WTC11 (cell line): Measurements from ENCODE around the gene TMEM202. TPM values are rescaled to one million over a fixed set of nuclear protein-coding genes. Genes with fewer than 3 reads are reported as not detected.

Experiments
- ATAC-seq: fragments of 200-7000 bp; cut with Tn5 transposase; 2 replicates; pipeline ENCODE4 v1.10.0; 2021; ENCODE audit warnings: mild to moderate bottlenecking, moderate library complexity
- CTCF ChIA-PET: fragments of 300-600 bp; sonication (Branson Sonifier 250); formaldehyde crosslinking; loops from one replicate; lab custom pipeline; 2021; ENCODE audit warnings: antibody characterized with exemption; lab: Charles Lee
- POLR2A ChIA-PET: fragments of 350-600 bp; sonication (Branson Sonifier 250); formaldehyde crosslinking; loops from one replicate; lab custom pipeline; 2021; ENCODE audit warnings: antibody characterized with exemption; lab: Charles Lee
- DNase-seq: peaks from one replicate; pipeline ENCODE4 v3.0.0; 2021; ENCODE audit warnings: low spot score
- H3K27ac Mint-ChIP-seq: 2 replicates; pipeline ENCODE4 v1.8.0; 2021; ENCODE audit warnings: mixed read lengths
- H3K27me3 Mint-ChIP-seq: 2 replicates; pipeline ENCODE4 v1.8.0; 2021; ENCODE audit warnings: low read depth, mild to moderate bottlenecking, moderate library complexity, mixed read lengths
- H3K36me3 Mint-ChIP-seq: 2 replicates; pipeline ENCODE4 v1.8.0; 2021; ENCODE audit warnings: mixed read lengths
- H3K4me1 Mint-ChIP-seq: 2 replicates; pipeline ENCODE4 v1.8.0; 2022; ENCODE audit warnings: mixed read lengths
- H3K4me3 Mint-ChIP-seq: 2 replicates; pipeline ENCODE4 v1.8.0; 2021; ENCODE audit warnings: mild to moderate bottlenecking, moderate library complexity, mixed read lengths
- H3K9me3 Mint-ChIP-seq: 2 replicates; pipeline ENCODE4 v1.8.0; 2021; ENCODE audit warnings: mixed read lengths
- ATF3 ChIP-seq: sonication (generic); formaldehyde crosslinking; conservative IDR thresholded peaks from 2 replicates; pipeline ENCODE4 v1.8.1; 2022; ENCODE audit warnings: mild to moderate bottlenecking, missing genetic modification reagents
- CDX4 ChIP-seq: fragments of 250-450 bp; sonication (Bioruptor Pico); IDR thresholded peaks from 2 replicates; pipeline ENCODE4 v1.9.0; 2021; ENCODE audit warnings: moderate library complexity, mild to moderate bottlenecking, inconsistent platforms, borderline replicate concordance
- CREM ChIP-seq: sonication (generic); formaldehyde crosslinking; IDR thresholded peaks from 2 replicates; pipeline ENCODE4 v1.8.1; 2022; ENCODE audit warnings: mild to moderate bottlenecking, missing genetic modification reagents, moderate library complexity
- ELF4 ChIP-seq: sonication (generic); formaldehyde crosslinking; IDR thresholded peaks from 2 replicates; pipeline ENCODE4 v1.8.1; 2022; ENCODE audit warnings: low read depth, mild to moderate bottlenecking, moderate library complexity, missing genetic modification reagents
- ESRRA ChIP-seq: sonication (generic); formaldehyde crosslinking; IDR thresholded peaks from 2 replicates; pipeline ENCODE4 v1.8.1; 2022; ENCODE audit warnings: mild to moderate bottlenecking, missing genetic modification reagents, borderline replicate concordance
- GTF2I ChIP-seq: fragments of 250-450 bp; sonication (Bioruptor Pico); conservative IDR thresholded peaks from 2 replicates; pipeline ENCODE4 v1.4.0; 2021; ENCODE audit warnings: mild to moderate bottlenecking
- HMGA2 ChIP-seq: fragments of 250-450 bp; sonication (Bioruptor Pico); IDR thresholded peaks from 2 replicates; pipeline ENCODE4 v1.4.0; 2021; ENCODE audit warnings: mild to moderate bottlenecking, moderate library complexity
- IRF1 ChIP-seq: sonication (generic); formaldehyde crosslinking; IDR thresholded peaks from 2 replicates; pipeline ENCODE4 v1.8.0; 2023; ENCODE audit warnings: missing genetic modification reagents
- NFATC4 ChIP-seq: fragments of 250-450 bp; sonication (Bioruptor Pico); IDR thresholded peaks from 2 replicates; pipeline ENCODE4 v1.9.0; 2021; ENCODE audit warnings: mild to moderate bottlenecking
- NR1H2 ChIP-seq: sonication (generic); formaldehyde crosslinking; IDR thresholded peaks from 2 replicates; pipeline ENCODE4 v1.9.0; 2021; ENCODE audit warnings: mild to moderate bottlenecking, moderate library complexity, missing genetic modification reagents
- NR2C2 ChIP-seq: sonication (generic); formaldehyde crosslinking; IDR thresholded peaks from 2 replicates; pipeline ENCODE4 v1.8.0; 2022; ENCODE audit warnings: mild to moderate bottlenecking, missing genetic modification reagents
- SMAD3 ChIP-seq: sonication (generic); formaldehyde crosslinking; IDR thresholded peaks from 2 replicates; pipeline ENCODE4 v1.8.0; 2022; ENCODE audit warnings: missing genetic modification reagents, mild to moderate bottlenecking, borderline replicate concordance
- SOX15 ChIP-seq: fragments of 250-450 bp; sonication (Bioruptor Pico); IDR thresholded peaks from 2 replicates; pipeline ENCODE4 v1.9.0; 2021; ENCODE audit warnings: mild to moderate bottlenecking
- SP1 ChIP-seq: sonication (generic); formaldehyde crosslinking; conservative IDR thresholded peaks from 2 replicates; pipeline ENCODE4 v1.8.1; 2022; ENCODE audit warnings: missing genetic modification reagents
- TCF7 ChIP-seq: sonication (generic); formaldehyde crosslinking; IDR thresholded peaks from 2 replicates; pipeline ENCODE4 v1.8.0; 2022; ENCODE audit warnings: mild to moderate bottlenecking, low read depth, missing genetic modification reagents, moderate library complexity
- TP53 ChIP-seq: sonication (generic); formaldehyde crosslinking; IDR thresholded peaks from 2 replicates; pipeline ENCODE4 v1.8.1; 2023; ENCODE audit warnings: mild to moderate bottlenecking, missing genetic modification reagents
- ZNF263 ChIP-seq: sonication (generic); formaldehyde crosslinking; IDR thresholded peaks from 2 replicates; pipeline ENCODE4 v1.8.1; 2022; ENCODE audit warnings: low read depth, mild to moderate bottlenecking, moderate library complexity, missing genetic modification reagents
- total RNA-seq: library from RNA; stranded (reverse); gene quantifications from 3 replicates; pipeline ENCODE4 v1.2.3, GENCODE V29; 2021
- TF ChIP-seq, protein P1 (sequence below): sonication (generic); formaldehyde crosslinking; IDR thresholded peaks from 2 replicates; pipeline ENCODE4 v1.8.1; 2023; ENCODE audit warnings: mild to moderate bottlenecking, missing genetic modification reagents, borderline replicate concordance
- TF ChIP-seq, protein P2 (sequence below): fragments of 250-450 bp; sonication (Bioruptor Pico); conservative IDR thresholded peaks from 2 replicates; pipeline ENCODE4 v1.9.0; 2021; ENCODE audit warnings: mild to moderate bottlenecking
- TF ChIP-seq, protein P3 (sequence below): fragments of 250-450 bp; sonication (Bioruptor Pico); IDR thresholded peaks from 2 replicates; pipeline ENCODE4 v1.9.0; 2021; ENCODE audit warnings: mild to moderate bottlenecking
- TF ChIP-seq, protein P4 (sequence below): sonication (generic); formaldehyde crosslinking; IDR thresholded peaks from 2 replicates; pipeline ENCODE4 v1.8.1; 2022; ENCODE audit warnings: mild to moderate bottlenecking, missing genetic modification reagents, moderate library complexity, borderline replicate concordance

Gene TMEM202
- total RNA-seq, 1 experiment from 2014 or later, result not detected

GRCh38 chr15:72375846-72376581 lies 22.1 kb upstream of the TMEM202 start, which contains the start of gene HEXA (continued):
- TF ChIP-seq, protein P1, sequence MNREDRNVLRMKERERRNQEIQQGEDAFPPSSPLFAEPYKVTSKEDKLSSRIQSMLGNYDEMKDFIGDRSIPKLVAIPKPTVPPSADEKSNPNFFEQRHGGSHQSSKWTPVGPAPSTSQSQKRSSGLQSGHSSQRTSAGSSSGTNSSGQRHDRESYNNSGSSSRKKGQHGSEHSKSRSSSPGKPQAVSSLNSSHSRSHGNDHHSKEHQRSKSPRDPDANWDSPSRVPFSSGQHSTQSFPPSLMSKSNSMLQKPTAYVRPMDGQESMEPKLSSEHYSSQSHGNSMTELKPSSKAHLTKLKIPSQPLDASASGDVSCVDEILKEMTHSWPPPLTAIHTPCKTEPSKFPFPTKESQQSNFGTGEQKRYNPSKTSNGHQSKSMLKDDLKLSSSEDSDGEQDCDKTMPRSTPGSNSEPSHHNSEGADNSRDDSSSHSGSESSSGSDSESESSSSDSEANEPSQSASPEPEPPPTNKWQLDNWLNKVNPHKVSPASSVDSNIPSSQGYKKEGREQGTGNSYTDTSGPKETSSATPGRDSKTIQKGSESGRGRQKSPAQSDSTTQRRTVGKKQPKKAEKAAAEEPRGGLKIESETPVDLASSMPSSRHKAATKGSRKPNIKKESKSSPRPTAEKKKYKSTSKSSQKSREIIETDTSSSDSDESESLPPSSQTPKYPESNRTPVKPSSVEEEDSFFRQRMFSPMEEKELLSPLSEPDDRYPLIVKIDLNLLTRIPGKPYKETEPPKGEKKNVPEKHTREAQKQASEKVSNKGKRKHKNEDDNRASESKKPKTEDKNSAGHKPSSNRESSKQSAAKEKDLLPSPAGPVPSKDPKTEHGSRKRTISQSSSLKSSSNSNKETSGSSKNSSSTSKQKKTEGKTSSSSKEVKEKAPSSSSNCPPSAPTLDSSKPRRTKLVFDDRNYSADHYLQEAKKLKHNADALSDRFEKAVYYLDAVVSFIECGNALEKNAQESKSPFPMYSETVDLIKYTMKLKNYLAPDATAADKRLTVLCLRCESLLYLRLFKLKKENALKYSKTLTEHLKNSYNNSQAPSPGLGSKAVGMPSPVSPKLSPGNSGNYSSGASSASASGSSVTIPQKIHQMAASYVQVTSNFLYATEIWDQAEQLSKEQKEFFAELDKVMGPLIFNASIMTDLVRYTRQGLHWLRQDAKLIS, result no peak
- TF ChIP-seq CREM (peak; percentile 78; the same call in 1 of the 2 replicates), CDX4 (no peak), ZNF263 (CRISPR knock-in tag) (no peak), IRF1 (CRISPR knock-in tag) (no peak), ESRRA (CRISPR knock-in tag) (no peak), TCF7 (no peak; the same call in 1 of the 2 replicates), ATF3 (no peak), SP1 (CRISPR knock-in tag) (peak; percentile 84; the same call in 1 of the 2 replicates), NR1H2 (CRISPR knock-in tag) (no peak), ELF4 (CRISPR knock-in tag) (no peak), NR2C2 (peak; percentile 75; the same call in 1 of the 2 replicates)
- TF ChIP-seq, protein P2, sequence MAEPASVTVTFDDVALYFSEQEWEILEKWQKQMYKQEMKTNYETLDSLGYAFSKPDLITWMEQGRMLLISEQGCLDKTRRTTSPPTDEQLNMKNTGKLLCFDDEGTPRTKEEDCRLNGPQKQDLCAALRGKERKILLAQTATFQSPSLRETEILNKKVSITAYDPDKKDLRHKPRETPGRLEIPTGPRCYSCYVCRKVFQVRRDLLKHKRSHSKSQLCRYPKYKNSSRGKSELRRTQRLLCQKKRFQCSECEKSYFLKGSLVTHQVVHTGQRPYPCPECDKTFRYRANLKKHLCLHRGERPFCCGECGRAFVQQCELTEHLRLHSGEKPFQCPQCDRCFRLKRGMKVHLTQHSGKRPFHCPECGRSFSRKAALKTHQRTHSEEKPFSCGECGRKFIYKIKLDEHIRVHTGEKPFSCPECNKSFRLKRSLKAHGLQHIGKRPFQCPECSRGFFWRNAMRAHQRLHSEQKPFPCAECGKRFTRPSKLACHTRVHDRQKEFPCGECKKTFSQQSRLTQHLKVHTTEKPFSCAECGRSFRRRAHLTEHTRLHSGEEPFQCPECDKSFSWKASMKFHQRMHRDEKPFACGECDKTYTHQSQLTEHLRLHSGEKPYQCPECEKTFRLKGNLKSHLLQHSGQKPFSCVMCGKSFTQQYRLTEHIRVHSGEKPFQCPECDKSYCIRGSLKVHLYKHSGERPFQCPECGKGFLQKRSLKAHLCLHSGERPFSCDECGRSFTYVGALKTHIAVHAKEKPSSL (CRISPR knock-in tag), result no peak
- TF ChIP-seq, protein P3, sequence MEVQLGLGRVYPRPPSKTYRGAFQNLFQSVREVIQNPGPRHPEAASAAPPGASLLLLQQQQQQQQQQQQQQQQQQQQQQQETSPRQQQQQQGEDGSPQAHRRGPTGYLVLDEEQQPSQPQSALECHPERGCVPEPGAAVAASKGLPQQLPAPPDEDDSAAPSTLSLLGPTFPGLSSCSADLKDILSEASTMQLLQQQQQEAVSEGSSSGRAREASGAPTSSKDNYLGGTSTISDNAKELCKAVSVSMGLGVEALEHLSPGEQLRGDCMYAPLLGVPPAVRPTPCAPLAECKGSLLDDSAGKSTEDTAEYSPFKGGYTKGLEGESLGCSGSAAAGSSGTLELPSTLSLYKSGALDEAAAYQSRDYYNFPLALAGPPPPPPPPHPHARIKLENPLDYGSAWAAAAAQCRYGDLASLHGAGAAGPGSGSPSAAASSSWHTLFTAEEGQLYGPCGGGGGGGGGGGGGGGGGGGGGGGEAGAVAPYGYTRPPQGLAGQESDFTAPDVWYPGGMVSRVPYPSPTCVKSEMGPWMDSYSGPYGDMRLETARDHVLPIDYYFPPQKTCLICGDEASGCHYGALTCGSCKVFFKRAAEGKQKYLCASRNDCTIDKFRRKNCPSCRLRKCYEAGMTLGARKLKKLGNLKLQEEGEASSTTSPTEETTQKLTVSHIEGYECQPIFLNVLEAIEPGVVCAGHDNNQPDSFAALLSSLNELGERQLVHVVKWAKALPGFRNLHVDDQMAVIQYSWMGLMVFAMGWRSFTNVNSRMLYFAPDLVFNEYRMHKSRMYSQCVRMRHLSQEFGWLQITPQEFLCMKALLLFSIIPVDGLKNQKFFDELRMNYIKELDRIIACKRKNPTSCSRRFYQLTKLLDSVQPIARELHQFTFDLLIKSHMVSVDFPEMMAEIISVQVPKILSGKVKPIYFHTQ, result no peak

- no peak for DNase-seq
- Mint-ChIP-seq H3K36me3 (no peaks in the 10 kb centered on the region), H3K9me3 (no peaks in the 10 kb centered on the region), H3K4me1 (peaks cover 19% of the 10 kb centered on the region), H3K27ac (no peak overlapping the region), H3K27me3 (peaks cover 6% of the 10 kb centered on the region), H3K4me3 (no peak overlapping the region)
- ATAC-seq, result no peak
- POLR2A ChIA-PET, result no interaction called here
- CTCF ChIA-PET, result no interaction called here
- TF ChIP-seq NFATC4 (no peak), SOX15 (CRISPR knock-in tag) (no peak), GTF2I (CRISPR knock-in tag) (no peak), HMGA2 (CRISPR knock-in tag) (no peak), SMAD3 (CRISPR knock-in tag) (no peak), TP53 (CRISPR knock-in tag) (no peak), ZNF263 (CRISPR knock-in tag) (no peak)
- TF ChIP-seq, protein P4, sequence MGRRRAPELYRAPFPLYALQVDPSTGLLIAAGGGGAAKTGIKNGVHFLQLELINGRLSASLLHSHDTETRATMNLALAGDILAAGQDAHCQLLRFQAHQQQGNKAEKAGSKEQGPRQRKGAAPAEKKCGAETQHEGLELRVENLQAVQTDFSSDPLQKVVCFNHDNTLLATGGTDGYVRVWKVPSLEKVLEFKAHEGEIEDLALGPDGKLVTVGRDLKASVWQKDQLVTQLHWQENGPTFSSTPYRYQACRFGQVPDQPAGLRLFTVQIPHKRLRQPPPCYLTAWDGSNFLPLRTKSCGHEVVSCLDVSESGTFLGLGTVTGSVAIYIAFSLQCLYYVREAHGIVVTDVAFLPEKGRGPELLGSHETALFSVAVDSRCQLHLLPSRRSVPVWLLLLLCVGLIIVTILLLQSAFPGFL, result no peak
Measured at GRCh38 chr15:72377331-72377730, 20.8 kb upstream of the TMEM202 start.
